Adrenal gland (tissue), 12 donors: ENCODE data around the gene KRT14. TPM values are rescaled to one million over a fixed set of nuclear protein-coding genes. Genes with fewer than 3 reads are reported as not detected.

Source experiments
- DNase-seq, 7 donors: peaks; one replicate each; pipeline ENCODE4 v3.0.0-alpha.2; 2019 to 2020
- H3K27ac ChIP-seq, 5 donors: fragments of 200-600 bp; sonication (generic) in 4 of 5; 1 replicate in 3 of 5; 2 replicates in 2 of 5; pipeline versions ENCODE4 v1.5.1 to v1.8.0; 2016 to 2020; ENCODE audit warnings: mild to moderate bottlenecking in 1 of 5
- H3K27me3 ChIP-seq: fragments of 200-600 bp; 2 replicates; pipeline ENCODE4 v1.8.0; 2021
- H3K36me3 ChIP-seq, 2 donors: fragments of 200-600 bp; replicated peaks in 1 of 2; 1 replicate in 1 of 2; 2 replicates in 1 of 2; pipeline versions ENCODE4 v1.5.1 to v1.8.0; 2018 to 2022
- H3K4me1 ChIP-seq, 2 donors: fragments of 200-600 bp; replicated peaks in 1 of 2; 1 replicate in 1 of 2; 2 replicates in 1 of 2; pipeline versions ENCODE4 v1.5.1 to v1.8.0; 2018 to 2021
- H3K4me3 ChIP-seq, 4 donors: fragments of 200-600 bp; sonication (generic) in 3 of 4; one replicate each; pipeline ENCODE4 v1.5.1; 2016 to 2018
- H3K9me3 ChIP-seq, 3 donors: fragments of 200-600 bp; sonication (generic) in 1 of 3; replicated peaks in 1 of 3; 1 replicate in 2 of 3; 2 replicates in 1 of 3; pipeline versions ENCODE4 v1.5.1 to v1.8.0; 2016 to 2021
- CTCF ChIP-seq, 6 experiments: fragments of 450-650 bp in 4 of 6; fragments of 200-600 bp in 2 of 6; sonication (generic) in 1 of 6; IDR thresholded peaks; 1 replicate in 5 of 6; 2 replicates in 1 of 6; pipeline versions ENCODE4 v1.5.1 to v1.8.0; 2016 to 2021; ENCODE audit warnings: antibody characterized with exemption in 6 of 6, mild to moderate bottlenecking in 2 of 6, moderate library complexity in 1 of 6
- POLR2A ChIP-seq, 2 donors: fragments of 450-650 bp; IDR thresholded peaks; one replicate each; pipeline ENCODE4 v1.6.1; 2017; ENCODE audit warnings: antibody characterized with exemption in 2 of 2, mild to moderate bottlenecking in 2 of 2, moderate library complexity in 1 of 2
- WGBS, 4 donors: extraction: QIAGEN DNeasy Blood & Tissue Kit in 2 of 4; methylation state at CpG; one replicate each; pipeline versions ENCODE4 v1.1.5 to v1.1.7; 2013 to 2017; 5-methylcytosine and 5-hydroxymethylcytosine counted together
- intact Hi-C, 2 donors: fragments of 100-400 bp; cut with DNase I; formaldehyde crosslinking; loops; one replicate each; pipeline versions ENCODE4 v1.14.1 to v1.15.0; 2022 to 2023
- polyA plus RNA-seq, 3 donors: library from polyadenylated mRNA; stranded (reverse); fragments of 200-250 nt in 2 of 3; fragments of 350-450 nt in 1 of 3; fragmentation: Illumina TruSeq in 1 of 3; extraction: RNeasy Lipid Tissue Mini Kit (QIAGEN cat#74804) in 1 of 3; gene quantifications; one replicate each; pipeline ENCODE4 v1.2.3, GENCODE V29; 2013 to 2014
- total RNA-seq, 9 donors: library from RNA; depleted of rRNA in 4 of 9; stranded (reverse); fragments of >200 nt in 4 of 9; fragments of 120-200 nt in 1 of 9; fragmentation: NEBNext Ultra II Directional in 1 of 9; extraction: Animal tissue kit (Norgen Biotek cat#: 25700) in 1 of 9; gene quantifications; one replicate each; pipeline versions ENCODE4 v1.1.0 to v1.2.4, GENCODE V29; 2013 to 2023
- donor health status: healthy with polysubstance abuse.
- donor health status: Bipolar disorder and iron deficiency.
- donor health status: DM: yes; HTN: yes; CAD: no.
- donor health status: DM: no; HTN: no; CAD: no.
- donor health status: DM: no; HTN: no; CAD: no.
- donor health status: DM: yes; HTN: yes; CAD: no.

KRT14 gene
- total and polyA plus RNA-seq, 12 donors: 0.35 to 1.2 TPM; not detected in 10

- Histone ChIP-seq H3K36me3 (no peaks in the 10 kb centered on the region), H3K27me3 (no peaks in the 10 kb centered on the region), H3K4me1 (peaks cover 0 to 8% of the 10 kb centered on the region in 2 donors), H3K27ac (peak overlapping the region in 1 of 5 donors; percentile 71), H3K4me3 (no peak overlapping the region), H3K9me3 (no peaks in the 10 kb centered on the region)
- WGBS, 4 donors: 87 to 100% (median 93%) methylated on average over 6 to 14 of the region's 14 CpGs
- intact Hi-C loops: no loop called here
- DNase-seq: no peak
- TF ChIP-seq POLR2A (IDR thresholded peaks at IDR 0.05): no peak
Measured at GRCh38 chr17:41633556-41634199, 47.0 kb upstream of the KRT14 start.

- Histone ChIP-seq H3K27me3 (no peaks in the 10 kb centered on the region), H3K4me1 (peaks cover 0 to 8% of the 10 kb centered on the region in 2 donors), H3K9me3 (no peaks in the 10 kb centered on the region), H3K36me3 (no peaks in the 10 kb centered on the region), H3K4me3 (no peak overlapping the region), H3K27ac (no peak overlapping the region)
- intact Hi-C loops: no loop called here
- 64 to 74% (median 66%) methylated on average over 5 of the region's 5 CpGs for WGBS, 4 donors
- no peak for TF ChIP-seq CTCF (IDR thresholded peaks at IDR 0.05)
- no peak for TF ChIP-seq POLR2A (IDR thresholded peaks at IDR 0.05)
- no peak for DNase-seq
Measured at GRCh38 chr17:41632482-41633105, 45.9 kb upstream of the KRT14 start.

- no peak for TF ChIP-seq POLR2A (IDR thresholded peaks at IDR 0.05)
- no peak for TF ChIP-seq CTCF (IDR thresholded peaks at IDR 0.05)
- intact Hi-C loops: no loop called here
- Histone ChIP-seq H3K4me1 (peaks cover 0 to 8% of the 10 kb centered on the region in 2 donors), H3K27me3 (no peaks in the 10 kb centered on the region), H3K27ac (no peak overlapping the region), H3K4me3 (no peak overlapping the region), H3K9me3 (no peaks in the 10 kb centered on the region), H3K36me3 (no peaks in the 10 kb centered on the region)
- WGBS, 4 donors: 83 to 91% (median 89%) methylated on average over 13 to 15 of the region's 15 CpGs
- no peak for DNase-seq
Measured at GRCh38 chr17:41631898-41632285, 45.2 kb upstream of the KRT14 start.

- no peaks in the 10 kb centered on the region for H3K9me3 ChIP-seq
- TF ChIP-seq POLR2A (IDR thresholded peaks at IDR 0.05): no peak
- no peak for TF ChIP-seq CTCF (IDR thresholded peaks at IDR 0.05)
- 76 to 85% (median 84%) methylated on average over 5 to 8 of the region's 8 CpGs for WGBS, 4 donors
- no peak overlapping the region for H3K4me3 ChIP-seq
- intact Hi-C loops: no loop called here
- H3K4me1 ChIP-seq: peaks cover 0 to 8% of the 10 kb centered on the region in 2 donors
- no peaks in the 10 kb centered on the region for H3K36me3 ChIP-seq
- DNase-seq: no peak
- no peaks in the 10 kb centered on the region for H3K27me3 ChIP-seq
- H3K27ac ChIP-seq: no peak overlapping the region
Measured at GRCh38 chr17:41631025-41631897, 44.6 kb upstream of the KRT14 start.
